ENCODE data around the gene PRKRA.

The PRKRA gene

DNA sequence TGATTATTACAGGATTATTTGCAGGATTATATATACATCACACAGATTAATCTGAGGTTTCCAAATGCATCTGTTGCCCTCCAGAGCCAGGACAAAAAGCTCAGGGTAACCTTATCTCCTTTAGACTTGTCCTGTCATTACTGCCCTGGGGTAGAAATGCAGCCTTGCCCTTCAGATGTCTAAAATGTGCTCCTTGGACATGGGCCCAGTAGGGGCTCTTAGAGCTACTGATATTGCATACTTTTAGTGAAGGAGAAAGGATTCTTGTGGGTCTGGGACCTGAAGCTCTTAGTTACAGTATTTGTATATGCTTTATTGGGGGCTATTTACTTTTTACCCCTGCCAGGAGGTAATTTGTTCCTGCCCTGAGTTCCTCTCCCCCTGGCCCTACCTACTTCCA lies 56.1 kb downstream of the PRKRA start:
- H3K4me2 ChIP-seq (ENCODE audit: low read length): no peak overlapping the region
- no peak overlapping the region for H3K9ac ChIP-seq (ENCODE audit: low read length)
- H4K8ac ChIP-seq (ENCODE audit: low read depth, low read length): no peak overlapping the region
- no peak overlapping the region for H2BK12ac ChIP-seq (ENCODE audit: low read length)
- H3K4me3 ChIP-seq (ENCODE audit: low read depth, low read length): no peak overlapping the region
- H2AK5ac ChIP-seq (ENCODE audit: low read length): no peak overlapping the region
- H3K4ac ChIP-seq (ENCODE audit: low read depth, low read length): no peak overlapping the region
- H4K12ac ChIP-seq (ENCODE audit: low read depth, low read length): no peak overlapping the region
- H3K23ac ChIP-seq (ENCODE audit: low read length): no peak overlapping the region
- no peak overlapping the region for H3K14ac ChIP-seq (ENCODE audit: low read length)
- no peaks in the 10 kb centered on the region for H3K27me3 ChIP-seq (ENCODE audit: insufficient read depth, low read length)
- H3K27ac ChIP-seq (ENCODE audit: low read depth, low read length): no peak overlapping the region
- DNase-seq: no peak
- H3K9me3 ChIP-seq (ENCODE audit: insufficient read depth, low read depth, low read length): no peaks in the 10 kb centered on the region
- no peak overlapping the region for H4K91ac ChIP-seq (ENCODE audit: low read depth, low read length)
- no peaks in the 10 kb centered on the region for H3K79me2 ChIP-seq (ENCODE audit: control insufficient read depth, insufficient read depth, low read length, poor library complexity)
- no peak overlapping the region for H2BK120ac ChIP-seq (ENCODE audit: insufficient read depth, low read length, poor library complexity)
- H3K4me1 ChIP-seq (ENCODE audit: control insufficient read depth in 1 of 2, insufficient read depth in 2 of 2, low read length in 2 of 2): no peaks in the 10 kb centered on the region
- no peaks in the 10 kb centered on the region for H3K79me1 ChIP-seq (ENCODE audit: low read length)
- H2BK5ac ChIP-seq (ENCODE audit: low read depth, low read length, poor library complexity): no peak overlapping the region
- no peak overlapping the region for H3K18ac ChIP-seq (ENCODE audit: low read length)
- H2AFZ ChIP-seq (ENCODE audit: insufficient read depth, low read length, poor library complexity): no peak overlapping the region
- H3K36me3 ChIP-seq (ENCODE audit: control insufficient read depth in 1 of 2, insufficient read depth in 2 of 2, low read length in 2 of 2): no peaks in the 10 kb centered on the region

GRCh38 chr2:178392215-178392614 lies 58.8 kb downstream of the PRKRA start:
- H3K4me1 ChIP-seq (ENCODE audit: control insufficient read depth in 1 of 2, insufficient read depth in 2 of 2, low read length in 2 of 2): peaks cover 0 to 4% of the 10 kb centered on the region in 2 experiments
- WGBS (ENCODE audit: extremely low coverage, insufficient coverage, insufficient read length): no CpG with 5 or more reads among the region's 3 CpGs
- no peaks in the 10 kb centered on the region for H3K27me3 ChIP-seq (ENCODE audit: insufficient read depth, low read length)
- no peak overlapping the region for H3K4ac ChIP-seq (ENCODE audit: low read depth, low read length)
- H2AK5ac ChIP-seq (ENCODE audit: low read length): no peak overlapping the region
- no peak overlapping the region for H2BK5ac ChIP-seq (ENCODE audit: low read depth, low read length, poor library complexity)
- H2AFZ ChIP-seq (ENCODE audit: insufficient read depth, low read length, poor library complexity): no peak overlapping the region
- H4K8ac ChIP-seq (ENCODE audit: low read depth, low read length): no peak overlapping the region
- no peak overlapping the region for H3K18ac ChIP-seq (ENCODE audit: low read length)
- no peaks in the 10 kb centered on the region for H3K36me3 ChIP-seq (ENCODE audit: control insufficient read depth in 1 of 2, insufficient read depth in 2 of 2, low read length in 2 of 2)
- H3K79me1 ChIP-seq (ENCODE audit: low read length): no peaks in the 10 kb centered on the region
- no peak overlapping the region for H3K9ac ChIP-seq (ENCODE audit: low read length)
- H3K4me2 ChIP-seq (ENCODE audit: low read length): no peak overlapping the region
- H3K79me2 ChIP-seq (ENCODE audit: control insufficient read depth, insufficient read depth, low read length, poor library complexity): no peaks in the 10 kb centered on the region
- no peak overlapping the region for H3K27ac ChIP-seq (ENCODE audit: low read depth, low read length)
- H4K12ac ChIP-seq (ENCODE audit: low read depth, low read length): no peak overlapping the region
- no peaks in the 10 kb centered on the region for H3K9me3 ChIP-seq (ENCODE audit: insufficient read depth, low read depth, low read length)
- H3K4me3 ChIP-seq (ENCODE audit: low read depth, low read length): no peak overlapping the region
- H2BK12ac ChIP-seq (ENCODE audit: low read length): no peak overlapping the region
- H4K91ac ChIP-seq (ENCODE audit: low read depth, low read length): no peak overlapping the region
- no peak for DNase-seq
- H2BK120ac ChIP-seq (ENCODE audit: insufficient read depth, low read length, poor library complexity): no peak overlapping the region
- H3K14ac ChIP-seq (ENCODE audit: low read length): no peak overlapping the region
- H3K23ac ChIP-seq (ENCODE audit: low read length): no peak overlapping the region

DNA sequence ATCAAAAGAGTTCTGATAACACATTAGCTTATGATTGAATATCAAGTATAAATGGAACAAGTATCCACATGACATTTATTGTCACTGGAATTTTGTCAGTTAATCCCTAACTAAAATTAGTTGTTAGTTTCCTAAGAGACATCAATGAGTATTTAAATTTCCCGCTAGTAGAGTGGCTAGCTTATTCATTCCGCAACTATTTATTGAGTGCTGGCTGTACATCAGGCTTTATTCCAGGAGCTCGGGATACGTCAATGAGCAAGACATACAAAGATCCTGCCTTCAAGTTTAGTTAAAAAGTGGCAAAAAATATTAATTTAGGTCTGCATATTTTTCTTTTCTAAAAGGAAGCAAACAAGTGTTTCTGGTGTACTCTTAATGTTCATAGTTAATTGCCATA lies 59.3 kb downstream of the PRKRA start:
- DNase-seq: no peak
- no peak overlapping the region for H3K14ac ChIP-seq (ENCODE audit: low read length)

GRCh38 chr2:178388287-178388686 lies 62.7 kb downstream of the PRKRA start:
- no peak for DNase-seq
- H3K23ac ChIP-seq (ENCODE audit: low read length): no peak overlapping the region
- H4K8ac ChIP-seq (ENCODE audit: low read depth, low read length): no peak overlapping the region
- H3K4me2 ChIP-seq (ENCODE audit: low read length): no peak overlapping the region
- no peak overlapping the region for H2BK5ac ChIP-seq (ENCODE audit: low read depth, low read length, poor library complexity)
- no peak overlapping the region for H3K18ac ChIP-seq (ENCODE audit: low read length)
- H3K4ac ChIP-seq (ENCODE audit: low read depth, low read length): no peak overlapping the region
- no peaks in the 10 kb centered on the region for H3K79me2 ChIP-seq (ENCODE audit: control insufficient read depth, insufficient read depth, low read length, poor library complexity)
- no peak overlapping the region for H3K9ac ChIP-seq (ENCODE audit: low read length)
- H4K91ac ChIP-seq (ENCODE audit: low read depth, low read length): no peak overlapping the region
- H3K27me3 ChIP-seq (ENCODE audit: insufficient read depth, low read length): no peaks in the 10 kb centered on the region
- no peak overlapping the region for H3K4me3 ChIP-seq (ENCODE audit: low read depth, low read length)
- no peak overlapping the region for H4K12ac ChIP-seq (ENCODE audit: low read depth, low read length)
- WGBS (ENCODE audit: extremely low coverage, insufficient coverage, insufficient read length): no CpG with 5 or more reads among the region's 7 CpGs
- H3K27ac ChIP-seq (ENCODE audit: low read depth, low read length): no peak overlapping the region
- no peak overlapping the region for H3K14ac ChIP-seq (ENCODE audit: low read length)
- H3K36me3 ChIP-seq (ENCODE audit: control insufficient read depth in 1 of 2, insufficient read depth in 2 of 2, low read length in 2 of 2): no peaks in the 10 kb centered on the region
- H3K4me1 ChIP-seq (ENCODE audit: control insufficient read depth in 1 of 2, insufficient read depth in 2 of 2, low read length in 2 of 2): peaks cover 0 to 4% of the 10 kb centered on the region in 2 experiments
- H3K9me3 ChIP-seq (ENCODE audit: insufficient read depth, low read depth, low read length): no peaks in the 10 kb centered on the region
- no peak overlapping the region for H2BK12ac ChIP-seq (ENCODE audit: low read length)
- H2AFZ ChIP-seq (ENCODE audit: insufficient read depth, low read length, poor library complexity): no peak overlapping the region
- no peak overlapping the region for H2BK120ac ChIP-seq (ENCODE audit: insufficient read depth, low read length, poor library complexity)
- H3K79me1 ChIP-seq (ENCODE audit: low read length): no peaks in the 10 kb centered on the region
- H2AK5ac ChIP-seq (ENCODE audit: low read length): no peak overlapping the region

More for the DNA sequence above, 59.3 kb downstream of the PRKRA start:
- no peaks in the 10 kb centered on the region for H3K79me1 ChIP-seq (ENCODE audit: low read length)
- no peaks in the 10 kb centered on the region for H3K79me2 ChIP-seq (ENCODE audit: control insufficient read depth, insufficient read depth, low read length, poor library complexity)
- H4K91ac ChIP-seq (ENCODE audit: low read depth, low read length): no peak overlapping the region
- H3K36me3 ChIP-seq (ENCODE audit: control insufficient read depth in 1 of 2, insufficient read depth in 2 of 2, low read length in 2 of 2): no peaks in the 10 kb centered on the region
- H3K27ac ChIP-seq (ENCODE audit: low read depth, low read length): no peak overlapping the region
- H3K4me3 ChIP-seq (ENCODE audit: low read depth, low read length): no peak overlapping the region
- H2BK5ac ChIP-seq (ENCODE audit: low read depth, low read length, poor library complexity): no peak overlapping the region
- no peak overlapping the region for H3K18ac ChIP-seq (ENCODE audit: low read length)
- no peak overlapping the region for H3K4me2 ChIP-seq (ENCODE audit: low read length)
- no peaks in the 10 kb centered on the region for H3K27me3 ChIP-seq (ENCODE audit: insufficient read depth, low read length)
- no peaks in the 10 kb centered on the region for H3K9me3 ChIP-seq (ENCODE audit: insufficient read depth, low read depth, low read length)
- no peak overlapping the region for H2AFZ ChIP-seq (ENCODE audit: insufficient read depth, low read length, poor library complexity)
- H3K9ac ChIP-seq (ENCODE audit: low read length): no peak overlapping the region
- H3K23ac ChIP-seq (ENCODE audit: low read length): no peak overlapping the region
- H2AK5ac ChIP-seq (ENCODE audit: low read length): no peak overlapping the region
- H3K4ac ChIP-seq (ENCODE audit: low read depth, low read length): no peak overlapping the region
- H4K8ac ChIP-seq (ENCODE audit: low read depth, low read length): no peak overlapping the region
- H4K12ac ChIP-seq (ENCODE audit: low read depth, low read length): no peak overlapping the region
- no peak overlapping the region for H2BK120ac ChIP-seq (ENCODE audit: insufficient read depth, low read length, poor library complexity)
- no peak overlapping the region for H2BK12ac ChIP-seq (ENCODE audit: low read length)
- WGBS (ENCODE audit: extremely low coverage, insufficient coverage, insufficient read length): no CpG with 5 or more reads among the region's 4 CpGs
- H3K4me1 ChIP-seq (ENCODE audit: control insufficient read depth in 1 of 2, insufficient read depth in 2 of 2, low read length in 2 of 2): peaks cover 0 to 4% of the 10 kb centered on the region in 2 experiments

Data from trophoblast cell (in vitro differentiated cells and primary cell).